GM21360 (cell line): ENCODE data around the gene PHACTR1.

Source experiments
- ATAC-seq: cut with Tn5 transposase; IDR thresholded peaks from one replicate; pipeline ENCODE4 v1.9.1; 2021; ENCODE audit warnings: mild to moderate bottlenecking, moderate library complexity; ENCODE audit not compliant: unreplicated experiment

PHACTR1 gene

GRCh38 chr6:12892151-12892550, 175.6 kb downstream of the PHACTR1 start:
- no peak for ATAC-seq

- no peak for ATAC-seq
Measured at GRCh38 chr6:12893036-12893435, 176.5 kb downstream of the PHACTR1 start.

GRCh38 chr6:12895721-12896120, 179.2 kb downstream of the PHACTR1 start:
- ATAC-seq = no peak

- ATAC-seq = no peak
Measured at GRCh38 chr6:12896208-12896733, 179.7 kb downstream of the PHACTR1 start.

- ATAC-seq = no peak
Measured at GRCh38 chr6:12898603-12899002, 182.0 kb downstream of the PHACTR1 start.

- no peak for ATAC-seq
Measured at GRCh38 chr6:12899046-12899833, 182.7 kb downstream of the PHACTR1 start.

GRCh38 chr6:12903246-12903645, 186.7 kb downstream of the PHACTR1 start:
- no peak for ATAC-seq

- no peak for ATAC-seq
Measured at GRCh38 chr6:12909833-12910232, 193.3 kb downstream of the PHACTR1 start.

GRCh38 chr6:12911427-12911826, 194.9 kb downstream of the PHACTR1 start:
- no peak for ATAC-seq

GRCh38 chr6:12913201-12913600, 196.6 kb downstream of the PHACTR1 start:
- ATAC-seq = no peak

GRCh38 chr6:12916006-12916405, 199.4 kb downstream of the PHACTR1 start:
- no peak for ATAC-seq

- ATAC-seq = no peak
Measured at GRCh38 chr6:12916420-12917136, 200.0 kb downstream of the PHACTR1 start.

GRCh38 chr6:12921467-12921866, 204.9 kb downstream of the PHACTR1 start:
- no peak for ATAC-seq

- ATAC-seq = peak; percentile 71
Measured at GRCh38 chr6:12923644-12924235, 207.2 kb downstream of the PHACTR1 start.

GRCh38 chr6:12924911-12925310, 208.3 kb downstream of the PHACTR1 start:
- ATAC-seq = no peak

- no peak for ATAC-seq
Measured at GRCh38 chr6:12927746-12928145, 211.2 kb downstream of the PHACTR1 start.

GRCh38 chr6:12929678-12930077, 213.1 kb downstream of the PHACTR1 start:
- no peak for ATAC-seq

GRCh38 chr6:12931639-12932038, 215.1 kb downstream of the PHACTR1 start:
- no peak for ATAC-seq

GRCh38 chr6:12935637-12936036, 219.1 kb downstream of the PHACTR1 start:
- peak; percentile 60 for ATAC-seq

- no peak for ATAC-seq
Measured at GRCh38 chr6:12937971-12938370, 221.4 kb downstream of the PHACTR1 start.

- ATAC-seq = no peak
Measured at GRCh38 chr6:12939314-12939713, 222.7 kb downstream of the PHACTR1 start.

GRCh38 chr6:12941422-12941821, 224.9 kb downstream of the PHACTR1 start:
- no peak for ATAC-seq
